Activated T-cell treated with anti-CD3 and anti-CD28 coated beads for 48 hours (primary cell): Measurements from ENCODE around the gene NKX6-1.

ENCODE experiments used
- DNase-seq: peaks from one replicate; pipeline ENCODE4 v3.0.0-alpha.2; 2020; ENCODE audit warnings: low read depth

The NKX6-1 gene

DNA sequence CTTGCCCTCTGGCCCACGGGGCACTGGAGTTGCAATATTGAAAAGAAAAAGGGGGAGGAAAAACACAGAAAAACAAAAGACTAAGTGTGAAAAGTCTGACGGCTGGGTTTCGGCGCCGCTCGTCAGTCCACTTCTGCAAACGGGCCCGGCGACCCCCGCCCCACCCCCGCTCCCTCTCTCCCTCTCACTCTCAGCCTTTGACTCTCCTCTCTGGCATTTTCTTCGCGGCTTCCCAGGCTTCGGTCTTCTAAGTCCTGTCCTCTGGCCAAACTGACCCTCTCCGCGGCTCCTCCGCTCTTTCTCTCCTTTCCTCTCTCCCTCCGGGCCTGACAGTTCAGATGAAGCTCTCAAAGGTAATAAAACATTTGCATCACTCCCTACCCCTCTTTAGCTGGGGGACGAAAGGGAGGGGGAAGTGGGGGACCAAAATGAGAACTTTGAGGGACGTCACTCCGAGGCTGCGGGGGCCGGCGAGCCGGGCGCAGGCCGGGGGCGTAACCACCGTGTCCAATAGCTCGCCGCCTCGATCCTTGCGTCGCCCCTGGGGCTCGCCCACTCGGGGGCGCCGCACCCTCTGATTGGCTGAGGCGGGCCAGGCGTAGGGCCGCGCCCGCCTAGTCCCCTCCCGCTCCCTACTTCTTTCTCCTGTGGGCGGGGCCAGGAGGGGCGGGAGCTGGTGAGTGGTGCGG is at the start of gene NKX6-1:
Gene NKX6-1, minus strand, starts transcription at position 358 of the 689 bp plus-strand sequence. CDS start 1,064 bp downstream, outside the sequence.
- no peak for DNase-seq

GRCh38 chr4:84547211-84547610 is 48.1 kb upstream of the NKX6-1 start:
- DNase-seq = no peak

DNA sequence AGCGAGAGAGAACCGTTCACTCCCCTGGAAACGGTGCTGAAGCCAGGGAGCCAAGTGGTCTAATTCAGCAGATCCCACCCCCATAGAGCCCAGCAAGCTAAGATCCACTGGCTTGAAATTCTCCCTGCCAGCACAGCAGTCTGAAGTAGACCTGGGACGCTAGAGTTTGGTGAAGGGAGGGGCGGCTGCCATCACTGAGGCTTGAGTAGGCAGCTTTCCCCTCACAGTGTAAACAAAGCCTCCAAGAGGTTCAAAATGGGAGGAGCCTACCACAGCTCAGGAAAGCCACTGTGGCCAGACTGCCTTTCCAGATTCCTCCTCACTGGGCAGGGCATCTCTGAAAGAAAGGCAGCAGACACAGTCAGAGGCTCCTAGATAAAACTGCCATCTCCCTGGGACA is 46.0 kb upstream of the NKX6-1 start:
- no peak for DNase-seq

- DNase-seq = no peak
These were observed 36.8 kb upstream of the NKX6-1 start for GRCh38 chr4:84535901-84536300.

- DNase-seq = no peak
These were observed 32.6 kb upstream of the NKX6-1 start for GRCh38 chr4:84531689-84532088.

DNA sequence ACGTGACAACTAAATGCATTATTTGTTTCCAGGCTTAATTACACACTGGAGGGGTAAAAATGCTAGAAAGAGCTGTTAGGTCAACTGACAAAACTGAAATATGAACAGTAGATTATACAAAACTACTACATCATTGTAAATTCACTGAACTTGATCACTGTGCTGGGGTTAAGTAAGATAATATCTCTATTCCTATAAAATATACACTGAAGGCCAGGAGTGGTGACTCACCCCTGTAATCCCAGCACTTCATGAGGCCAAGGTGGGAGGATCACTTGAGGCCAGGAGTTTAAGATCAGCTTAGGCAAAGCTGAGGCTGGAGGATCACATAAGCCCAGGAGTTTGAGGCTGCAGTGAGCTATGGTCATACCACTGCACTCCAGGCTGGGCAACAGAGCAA is 31.8 kb upstream of the NKX6-1 start:
- DNase-seq = no peak

DNA sequence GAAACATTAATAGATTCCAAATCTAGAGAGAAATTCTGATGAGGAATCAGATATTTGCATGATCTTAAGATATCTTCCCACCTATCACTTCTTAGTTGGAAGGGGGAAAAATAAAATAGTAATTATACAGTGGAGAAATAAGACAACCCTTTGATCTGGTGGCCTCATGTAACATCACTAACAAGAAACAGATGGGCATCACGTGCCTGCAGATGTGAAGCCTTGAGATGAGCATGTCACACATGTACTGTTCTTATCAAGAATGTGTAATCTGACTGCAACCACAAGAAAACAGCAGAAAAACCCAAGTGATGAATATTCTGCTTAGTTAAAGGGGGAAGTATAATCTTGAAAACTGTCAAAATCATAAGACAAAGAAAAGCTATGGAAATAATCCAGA is 31.4 kb upstream of the NKX6-1 start:
- DNase-seq = no peak

DNA sequence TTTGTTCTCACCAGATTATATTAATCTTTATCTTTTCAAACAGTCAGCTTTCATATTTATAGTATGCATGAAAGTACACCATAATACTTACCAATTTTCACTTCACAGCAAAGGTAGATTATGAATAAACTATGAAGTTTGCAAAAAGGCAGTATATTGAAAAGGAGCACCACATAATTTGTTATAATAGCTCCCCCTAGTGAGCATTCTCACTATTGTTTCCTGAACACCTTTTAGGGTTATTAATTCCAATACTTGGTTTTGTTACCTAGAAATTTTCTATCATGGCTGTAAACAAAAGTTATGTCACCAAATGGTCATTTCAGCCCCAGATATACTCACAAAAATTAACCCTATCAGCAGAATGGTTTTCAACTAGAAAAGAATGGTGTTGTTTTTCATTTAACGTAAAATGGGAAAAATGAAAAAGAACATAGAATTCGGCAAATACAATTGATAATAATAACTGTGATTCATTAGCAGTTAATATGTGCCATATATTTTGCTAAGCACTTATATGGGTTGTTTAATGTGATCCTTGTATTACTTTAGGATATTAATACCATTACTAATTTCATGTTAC is 30.2 kb upstream of the NKX6-1 start:
- no peak for DNase-seq

- DNase-seq = no peak
These were observed 28.3 kb upstream of the NKX6-1 start for GRCh38 chr4:84527391-84527790.

DNA sequence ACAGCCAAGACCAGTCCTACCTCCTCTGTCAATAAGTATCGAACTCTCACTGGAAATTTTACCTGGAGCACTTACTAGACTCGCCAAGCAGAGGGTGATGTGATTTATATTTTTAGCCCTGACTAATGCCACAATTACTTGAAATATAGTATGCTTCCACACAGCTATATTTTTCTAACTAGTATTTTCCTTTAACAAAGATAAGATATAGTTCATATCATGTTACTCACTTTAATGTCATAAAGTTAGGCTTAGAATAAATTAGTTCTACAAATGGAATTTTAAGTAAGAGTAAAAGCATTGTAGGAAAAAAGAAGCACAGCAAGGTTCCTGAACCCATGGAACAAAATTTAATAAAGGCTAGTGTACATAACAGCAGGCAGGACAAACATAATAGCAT is 16.0 kb upstream of the NKX6-1 start:
- DNase-seq = no peak

DNA sequence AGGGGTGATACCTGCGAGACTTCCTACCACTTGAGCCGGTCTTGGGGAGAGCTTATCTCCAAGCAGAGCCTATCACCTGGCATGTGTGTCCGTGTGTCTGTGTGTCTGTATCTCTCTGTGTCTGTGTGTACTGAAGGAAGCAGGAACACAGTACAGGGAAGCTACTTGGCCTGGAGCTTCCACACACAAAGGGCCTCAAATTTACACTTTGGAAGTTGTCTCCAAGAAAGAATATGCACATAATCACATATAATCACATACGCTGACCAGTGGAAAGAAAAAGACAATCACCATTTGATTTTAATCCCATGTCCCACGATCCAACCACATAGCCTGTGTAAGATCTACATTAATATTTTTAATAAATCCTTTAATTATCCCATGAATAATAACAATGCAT is 13.2 kb upstream of the NKX6-1 start:
- no peak for DNase-seq

DNA sequence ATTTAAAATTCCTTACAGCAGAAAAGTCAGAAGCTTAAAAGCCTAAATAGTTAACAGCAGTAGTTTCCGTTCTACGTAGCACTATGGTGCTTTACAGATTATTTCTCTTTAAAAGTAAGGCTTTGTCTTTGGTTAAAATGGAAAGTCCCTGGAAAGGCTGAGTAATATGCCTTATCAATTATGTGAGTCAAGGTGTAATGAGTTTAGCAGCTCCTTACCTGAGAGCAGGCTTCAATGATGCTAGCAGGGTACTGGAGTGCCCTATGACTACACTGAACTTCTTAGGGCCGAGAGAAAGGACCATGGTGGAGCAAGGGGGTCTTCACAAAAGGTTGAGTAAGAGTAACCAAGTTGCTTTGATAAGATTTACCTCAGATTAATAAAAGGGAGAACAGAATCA is 12.6 kb upstream of the NKX6-1 start:
- no peak for DNase-seq

- DNase-seq = no peak
These were observed 8.8 kb upstream of the NKX6-1 start for GRCh38 chr4:84507941-84508340.

DNA sequence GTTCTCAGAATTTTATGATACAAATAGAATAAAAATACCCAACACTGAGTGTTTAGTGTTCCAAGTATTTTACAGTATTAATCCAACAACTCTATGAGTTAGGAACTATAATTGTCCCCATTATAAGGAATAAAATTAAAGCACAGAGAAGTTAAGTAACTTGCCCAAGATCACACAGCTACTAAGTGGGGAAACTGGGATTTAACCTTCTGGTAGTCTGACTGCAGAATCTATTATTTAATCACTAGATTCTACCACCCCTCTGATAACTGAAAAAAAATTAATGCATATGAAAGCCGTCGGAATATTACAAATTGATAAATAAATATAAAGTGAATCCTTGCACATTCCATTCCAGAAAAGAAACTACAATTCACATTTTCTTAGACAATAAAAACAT is 5.7 kb upstream of the NKX6-1 start:
- no peak for DNase-seq

- DNase-seq = no peak
These were observed 4.7 kb upstream of the NKX6-1 start for GRCh38 chr4:84503495-84504437.

- no peak for DNase-seq
These were observed 3.9 kb upstream of the NKX6-1 start for GRCh38 chr4:84502955-84503373.

- no peak for DNase-seq
These were observed 3.4 kb upstream of the NKX6-1 start for GRCh38 chr4:84502333-84502954.

DNA sequence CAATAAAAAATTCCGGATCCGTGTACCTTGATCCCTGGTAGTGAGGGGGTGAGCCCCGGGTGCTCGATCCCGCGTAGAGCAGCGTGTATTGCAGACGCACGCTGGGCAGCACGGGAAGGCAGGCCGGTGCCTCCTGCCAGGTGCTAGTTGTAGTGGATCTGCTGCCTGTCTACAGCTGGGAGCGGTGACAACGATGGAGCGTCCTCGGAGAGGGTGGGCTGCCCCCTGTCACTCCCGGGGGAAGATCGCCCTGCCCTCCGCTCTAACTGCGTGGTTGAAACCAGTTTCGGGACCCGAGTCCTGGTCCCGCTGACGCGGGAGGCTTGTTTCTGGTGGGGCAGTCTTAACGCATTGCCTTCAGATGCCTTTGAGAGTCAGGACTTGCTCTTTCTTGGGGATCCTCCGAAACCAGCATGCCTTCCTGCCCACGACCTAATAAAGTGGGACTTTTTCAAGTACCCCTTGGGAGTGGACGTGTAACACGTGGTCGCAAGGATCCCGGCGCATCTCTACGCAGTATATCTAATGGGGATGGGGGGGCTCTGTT is 2.7 kb upstream of the NKX6-1 start:
- no peak for DNase-seq

GRCh38 chr4:84501202-84501503 is 2.1 kb upstream of the NKX6-1 start:
- DNase-seq = no peak

DNA sequence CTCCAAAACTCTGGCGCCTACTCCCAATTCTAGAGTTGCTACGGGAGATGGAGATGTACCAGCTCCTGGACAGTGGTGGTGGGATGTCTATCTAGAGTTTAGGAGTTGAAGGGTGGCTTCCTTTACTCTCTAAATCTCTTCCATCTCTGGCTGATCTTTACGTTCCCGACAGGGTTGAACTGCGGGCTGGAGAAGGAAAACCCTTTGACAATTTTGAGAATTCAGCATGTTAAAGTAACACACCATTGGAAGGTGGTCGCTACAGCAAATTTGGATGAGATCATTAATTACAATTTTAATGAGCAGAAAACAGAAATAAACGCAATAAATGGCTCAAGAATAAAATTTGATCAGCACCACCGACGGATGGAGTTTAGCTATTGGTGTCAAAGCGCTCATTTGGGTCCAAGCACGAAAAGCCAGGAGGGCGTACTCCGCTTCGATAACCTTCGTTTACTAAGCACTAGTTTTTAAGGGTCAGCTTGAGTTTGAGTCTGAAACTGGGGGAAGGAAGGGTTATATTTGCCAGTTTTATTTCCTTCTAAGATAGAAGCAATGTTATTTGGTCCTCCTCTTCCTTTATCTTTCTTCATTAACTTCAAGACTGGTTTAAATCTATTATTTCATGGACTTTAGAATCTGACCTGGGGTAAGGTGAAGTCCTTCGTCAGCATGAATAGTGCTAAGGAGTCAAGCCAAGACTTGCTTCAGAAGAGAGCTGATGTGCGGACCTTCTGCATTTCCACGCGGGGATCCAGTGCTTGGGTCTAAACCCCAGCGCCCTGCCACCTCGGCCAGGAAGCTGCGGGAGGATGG is 1.5 kb upstream of the NKX6-1 start:
- DNase-seq = no peak

- DNase-seq = no peak
These were observed 511 bp upstream of the NKX6-1 start for GRCh38 chr4:84499624-84499982.
